UCSD-AML1 (cell line): ENCODE measurements around the gene NATD1.

ENCODE experiments used
- DNase-seq: peaks from one replicate; lab custom pipeline; 2025; ENCODE audit not compliant: unreplicated experiment; lab: John Stamatoyannopoulos, UW

NATD1 gene

DNA sequence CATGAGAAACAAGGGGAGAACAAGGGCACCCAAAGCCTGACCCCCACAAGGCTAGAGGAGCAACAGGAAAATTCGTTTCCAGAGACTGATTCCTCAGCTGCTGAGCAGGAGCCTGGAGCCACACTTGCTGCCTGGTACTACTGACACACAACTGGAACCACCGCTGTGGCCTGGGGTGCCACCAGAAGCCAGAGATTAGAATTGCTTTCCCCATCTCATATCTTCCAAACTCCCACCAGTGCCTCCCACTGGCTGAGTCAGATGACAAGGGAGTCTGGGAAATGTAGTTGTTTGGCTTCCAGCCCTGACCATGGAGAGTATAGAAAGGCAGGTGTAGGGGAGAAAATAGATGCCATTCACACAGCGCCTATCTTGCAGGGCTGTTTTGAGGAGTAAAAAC, 35.1 kb downstream of the NATD1 start:
- peak; percentile 34 for DNase-seq

DNA sequence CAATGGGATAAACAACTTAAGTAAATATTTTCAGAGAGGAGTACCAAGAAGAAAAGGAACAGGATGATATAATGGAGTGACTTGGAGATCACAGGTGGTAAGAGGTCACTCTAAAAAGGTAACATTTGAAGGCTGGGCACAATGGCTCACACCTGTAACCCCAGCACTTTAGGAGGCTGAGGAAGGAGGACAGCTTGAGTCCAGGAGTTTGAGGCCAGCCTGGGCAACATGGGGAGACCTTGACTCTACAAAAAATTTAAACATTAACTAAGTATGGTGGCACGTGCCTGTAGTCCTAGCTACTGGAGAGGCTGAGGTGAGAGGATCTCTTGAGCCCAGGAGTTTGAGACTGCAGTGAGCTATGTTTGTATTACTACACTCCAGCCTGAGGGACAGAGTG, 35.9 kb downstream of the NATD1 start:
- no peak for DNase-seq

DNA sequence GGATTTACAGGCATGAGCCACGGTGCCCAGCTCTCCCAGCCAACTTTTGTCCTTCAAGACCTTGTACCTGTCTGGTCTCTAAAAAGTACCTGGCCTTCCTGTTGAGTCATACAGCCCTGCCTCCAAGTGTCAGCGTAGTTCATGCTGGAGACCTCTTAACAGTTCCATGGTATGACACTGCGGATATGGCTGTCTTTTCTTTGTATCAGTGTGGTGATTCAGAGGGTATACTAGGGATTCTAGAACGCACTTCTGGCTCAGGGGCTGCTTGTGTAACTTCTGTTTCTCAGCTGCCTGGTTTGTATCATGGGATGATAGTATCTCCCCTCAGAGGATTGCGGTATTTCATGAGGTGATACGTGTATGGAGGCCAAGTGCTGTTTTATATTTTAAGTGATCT, 37.3 kb downstream of the NATD1 start:
- DNase-seq, result no peak

DNA sequence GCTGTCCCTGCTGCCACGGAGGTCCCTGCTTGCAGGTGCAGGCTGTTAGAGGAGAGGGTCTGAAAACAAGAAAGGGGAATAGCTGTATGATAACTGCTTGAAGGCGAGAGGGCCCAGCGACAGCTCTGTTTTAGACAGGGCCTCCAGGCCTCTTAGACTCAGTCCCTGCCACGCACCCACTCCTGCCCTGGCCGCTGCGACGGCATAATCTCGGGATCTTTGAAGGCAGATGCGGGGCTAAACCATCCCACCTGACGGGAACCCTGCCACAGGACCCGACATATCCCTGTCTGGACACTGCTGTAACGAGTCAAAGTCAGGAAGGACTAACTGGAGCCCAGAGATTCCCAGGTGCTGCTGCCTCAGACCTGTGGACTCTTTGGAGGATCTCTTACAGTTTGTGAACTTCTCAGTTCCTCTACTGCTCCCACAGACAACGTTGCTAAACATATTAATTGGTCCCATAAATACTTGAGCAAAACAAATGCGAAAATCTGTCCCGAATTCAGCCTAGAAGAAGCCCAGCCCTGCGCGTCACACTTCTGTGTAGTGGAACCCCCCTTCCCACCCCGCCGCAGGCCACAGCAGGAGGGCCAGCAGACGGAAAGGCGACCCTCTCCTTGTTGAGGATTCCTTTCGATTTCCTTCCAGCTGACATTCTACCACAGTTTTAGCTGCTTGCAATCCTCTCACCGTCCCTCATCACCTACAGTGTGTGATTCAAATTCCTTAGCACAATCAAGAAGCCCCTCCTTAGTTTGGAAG, 38.3 kb downstream of the NATD1 start:
- no peak for DNase-seq

DNA sequence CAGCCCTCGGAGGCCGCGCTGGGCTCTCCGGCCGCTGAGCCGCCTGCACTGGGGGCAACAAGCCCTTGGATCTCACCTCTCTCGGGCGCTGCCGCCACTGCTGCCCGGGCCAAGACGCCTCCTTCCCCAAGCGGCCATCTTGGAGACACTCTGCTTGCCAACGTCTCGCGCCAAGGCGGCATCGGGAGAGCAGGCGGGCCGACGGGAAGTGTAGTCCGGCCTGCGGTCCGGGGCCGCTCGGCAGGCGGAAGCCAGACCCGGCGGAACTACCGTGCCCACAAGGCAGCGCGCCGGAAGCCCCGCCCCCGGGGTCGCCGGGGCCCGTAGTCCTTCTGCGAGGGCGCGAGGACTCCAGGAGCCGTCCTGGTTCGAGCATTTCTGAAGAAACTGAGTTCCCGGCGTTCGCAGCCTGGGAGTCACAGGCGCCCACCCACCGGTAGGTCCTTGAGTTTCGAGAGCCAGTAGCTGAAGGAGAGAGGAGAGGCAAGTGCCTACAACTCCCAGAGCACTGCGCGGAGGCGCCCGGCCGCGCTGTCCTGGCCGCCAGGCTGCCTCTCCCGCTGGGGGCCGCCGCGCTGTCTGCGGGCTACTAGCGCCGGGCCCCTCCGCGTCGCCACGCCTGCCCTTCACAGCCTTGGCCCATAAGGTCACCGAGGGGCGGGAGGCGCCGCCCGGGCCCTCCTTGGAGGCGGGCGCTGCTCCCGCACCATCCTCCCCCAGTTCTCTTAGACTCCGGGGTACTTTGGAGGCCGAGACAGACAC, 39.0 kb downstream of the NATD1 start, which contains the start of gene TMEM11:
TMEM11 (minus strand) TSS at position 147 of the 762 bp plus-strand sequence; CDS start at position 138, 9 bp downstream.
- DNase-seq, result peak; percentile 96

DNA sequence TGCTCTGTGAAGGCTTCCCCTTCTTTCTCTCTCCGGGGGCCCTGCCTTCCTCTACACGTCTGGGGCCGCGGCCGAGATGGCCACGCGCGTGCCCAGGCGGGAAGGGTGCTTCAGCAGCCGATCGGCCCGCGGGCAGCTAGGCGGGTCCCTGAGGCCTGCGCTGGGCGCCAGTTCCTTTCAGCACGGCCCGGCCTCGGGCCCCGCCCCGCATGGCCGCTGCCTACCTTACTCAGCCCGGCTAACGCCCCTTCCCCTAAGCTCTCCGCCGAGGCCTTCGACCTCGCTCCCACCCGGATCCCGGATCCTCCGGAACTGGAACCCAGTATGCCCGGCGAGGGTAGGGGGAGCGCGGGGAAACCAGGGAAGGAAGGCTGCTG, 39.6 kb downstream of the NATD1 start:
- no peak for DNase-seq

DNA sequence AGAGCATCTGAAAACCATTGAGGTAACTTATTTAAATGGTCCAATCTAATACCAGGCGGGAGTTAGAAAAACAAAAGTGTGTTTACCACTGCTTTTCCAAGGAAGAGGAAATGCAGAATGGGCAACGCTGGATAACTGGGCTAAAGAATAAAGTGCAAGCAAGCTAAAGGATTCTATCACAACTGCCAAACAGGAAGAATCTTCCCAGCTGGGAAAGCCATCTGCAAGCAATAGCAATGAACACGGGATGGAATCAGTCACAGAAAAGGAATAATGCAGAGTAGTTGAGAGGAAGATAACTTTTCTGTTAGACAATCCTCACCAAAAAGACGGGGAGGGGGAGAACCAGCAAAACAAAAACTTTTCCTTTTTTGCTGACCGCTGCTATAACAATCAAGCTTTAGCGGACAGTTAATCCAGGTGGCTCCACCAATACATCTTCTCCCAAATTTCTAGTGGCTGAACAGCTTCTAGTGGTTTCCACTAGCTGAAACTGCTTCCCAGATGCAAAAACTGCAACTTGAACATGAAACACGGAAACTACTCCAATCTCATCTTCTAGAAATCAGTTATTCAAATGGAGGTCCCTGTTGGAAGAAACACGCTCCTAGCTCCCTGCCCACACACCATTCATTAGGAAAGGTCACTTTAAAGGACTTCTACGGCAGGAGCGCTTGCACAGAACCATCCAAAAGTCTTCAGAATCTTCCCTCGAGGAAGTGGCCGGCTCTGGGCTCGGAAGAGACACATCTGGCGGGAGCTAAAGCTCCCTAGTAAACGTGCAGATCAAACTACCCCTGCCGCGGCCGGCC, 40.2 kb downstream of the NATD1 start:
- DNase-seq, result no peak

DNA sequence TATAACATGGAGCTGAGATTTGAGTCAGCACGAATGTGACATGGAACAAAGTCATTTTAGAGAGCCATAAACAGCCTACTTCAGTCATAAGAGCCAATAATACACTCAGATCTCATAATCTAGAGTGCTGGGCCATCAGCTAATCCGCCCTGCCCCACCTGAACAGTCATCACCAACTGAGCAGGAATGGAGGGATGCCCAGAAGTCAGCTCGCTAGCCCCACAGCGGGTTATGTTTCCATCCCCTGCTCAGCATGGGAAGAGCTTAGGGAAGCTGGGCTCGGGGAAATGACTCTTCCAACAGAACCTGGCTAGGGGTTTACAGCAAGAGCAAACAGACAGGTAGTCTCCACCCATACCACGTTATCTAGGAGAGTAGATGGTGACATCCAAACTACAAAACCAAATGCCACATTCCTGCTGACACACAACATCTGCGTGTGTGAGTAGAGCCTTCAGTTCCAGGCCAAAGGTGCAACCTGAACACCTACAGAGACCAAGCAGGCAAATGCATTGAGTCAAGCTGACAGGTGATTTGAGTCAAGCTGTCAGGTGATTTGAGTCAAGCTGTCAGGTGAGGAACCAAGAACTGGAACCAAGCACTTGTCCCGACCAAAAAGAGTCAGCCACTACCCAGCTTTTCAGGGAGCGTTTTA, 41.3 kb downstream of the NATD1 start:
- DNase-seq, result no peak

DNA sequence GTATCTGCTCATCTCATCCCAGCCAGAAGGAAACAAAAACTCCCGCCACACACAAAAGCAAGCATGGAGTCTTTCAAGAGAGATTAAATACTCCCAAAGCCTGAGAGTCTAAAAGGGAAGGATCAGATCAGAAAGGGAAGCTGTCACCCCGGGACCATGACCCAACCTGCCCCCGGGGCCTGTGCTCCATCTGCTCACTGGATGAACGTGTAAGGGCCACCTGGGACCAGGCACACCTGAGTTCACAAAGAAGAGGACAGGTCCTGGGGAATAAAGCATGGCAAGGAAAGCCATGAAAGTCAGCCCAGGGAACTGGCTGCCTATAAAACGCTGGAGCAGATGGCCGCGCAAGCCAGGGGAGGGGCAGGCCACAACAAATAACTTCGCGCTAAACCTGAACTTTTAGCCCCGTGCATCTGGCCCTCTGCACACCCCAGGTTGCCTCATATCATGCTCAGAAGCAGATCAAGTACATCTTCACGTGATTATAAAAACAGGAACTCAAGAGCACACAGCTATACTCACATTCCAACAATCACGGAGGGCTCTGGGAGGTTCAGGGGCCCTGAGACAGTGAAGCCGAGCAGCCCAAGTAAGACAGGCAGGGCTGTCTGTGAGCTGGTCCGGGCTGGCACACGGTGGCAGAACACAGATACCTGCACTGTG, 42.7 kb downstream of the NATD1 start:
- no peak for DNase-seq

DNA sequence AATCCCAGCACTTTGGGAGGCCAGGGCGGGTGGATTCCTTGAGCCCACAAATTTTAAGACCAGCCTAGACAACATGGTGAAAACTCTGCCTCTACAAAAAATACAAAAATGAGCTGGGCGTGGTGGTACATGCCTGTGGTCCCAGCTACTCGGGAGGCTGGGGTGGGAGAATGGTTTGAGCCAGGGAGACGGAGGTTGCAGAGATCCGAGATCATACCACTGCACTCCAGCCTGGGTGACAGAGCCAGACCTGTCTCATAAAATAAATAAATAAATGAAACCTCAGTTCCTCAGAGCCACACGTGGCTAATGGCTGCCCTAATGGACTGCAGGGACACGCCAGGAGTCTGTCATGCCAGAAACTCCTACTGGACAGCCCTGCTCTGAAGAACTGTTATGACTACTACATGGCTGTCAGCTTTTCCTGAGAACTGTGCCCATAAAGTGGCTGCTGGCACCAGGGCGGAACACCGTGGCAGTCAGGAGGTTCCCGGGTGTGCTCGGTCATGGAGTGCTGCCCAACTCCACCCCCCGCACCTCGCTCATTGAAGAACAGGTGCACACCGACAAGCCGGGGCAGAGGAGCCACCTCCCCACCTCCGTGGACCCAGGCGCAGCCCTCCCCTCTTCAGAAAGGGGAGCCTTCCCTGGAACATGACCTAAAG, 43.6 kb downstream of the NATD1 start:
- no peak for DNase-seq

DNA sequence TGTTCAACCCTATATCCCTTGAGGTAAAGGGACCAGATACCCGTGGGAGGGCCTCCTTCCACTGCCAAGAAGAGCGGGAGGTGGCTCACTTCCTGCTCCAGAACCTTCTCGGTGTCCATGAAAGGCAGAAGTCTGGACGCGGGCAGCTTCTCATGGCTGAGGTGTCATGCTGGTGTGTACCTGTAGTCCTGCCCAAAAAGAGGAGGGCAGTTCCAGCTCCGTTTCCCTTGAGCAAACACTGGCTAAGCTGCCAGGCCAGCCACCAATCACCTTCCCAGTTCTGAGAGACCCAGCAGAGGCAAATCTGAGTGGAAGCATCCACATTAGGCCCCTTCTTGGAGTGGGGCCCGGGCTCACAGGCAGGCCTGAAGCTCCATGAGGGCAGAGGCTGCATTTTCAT, 44.9 kb downstream of the NATD1 start:
- DNase-seq, result no peak

DNA sequence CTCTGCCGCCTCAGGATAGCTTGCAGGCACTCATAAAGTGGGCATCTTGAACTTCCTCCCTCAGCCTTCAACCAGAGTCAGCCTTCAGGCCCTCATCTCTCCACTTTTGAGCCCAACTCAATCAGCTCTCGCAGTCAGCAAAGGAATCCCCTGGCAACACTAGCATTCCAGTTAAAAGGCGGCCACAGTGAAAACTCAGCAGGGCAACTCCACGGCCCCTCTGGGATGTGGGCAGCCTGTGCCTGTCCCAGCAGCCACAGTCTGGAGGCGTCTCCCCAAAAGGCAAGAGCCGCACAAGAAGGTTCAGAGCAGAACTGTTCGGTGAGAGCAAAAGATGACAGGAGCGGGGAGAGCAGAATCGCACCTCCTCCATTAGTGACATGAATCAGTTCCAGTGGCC, 48.3 kb downstream of the NATD1 start:
- DNase-seq, result no peak

DNA sequence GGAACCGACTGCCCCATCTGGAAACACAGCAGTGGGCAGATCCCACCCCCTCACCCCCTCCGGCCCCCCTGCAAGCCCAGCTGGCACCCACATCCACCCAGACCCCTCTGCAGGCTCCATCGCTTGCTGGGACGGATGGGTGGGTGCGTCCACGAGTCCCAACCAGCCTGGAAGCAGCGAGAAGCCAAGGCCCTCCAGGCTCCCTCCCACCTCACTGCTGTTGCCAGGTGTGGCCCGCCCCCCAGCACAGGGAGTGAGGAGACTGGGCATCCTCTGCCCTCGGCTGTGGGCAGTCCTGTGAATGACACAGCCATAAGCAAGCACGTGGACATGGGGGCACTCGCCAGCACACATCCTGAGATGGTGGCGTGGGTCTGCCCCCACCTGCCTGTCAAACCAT, 50.7 kb downstream of the NATD1 start:
- no peak for DNase-seq

DNA sequence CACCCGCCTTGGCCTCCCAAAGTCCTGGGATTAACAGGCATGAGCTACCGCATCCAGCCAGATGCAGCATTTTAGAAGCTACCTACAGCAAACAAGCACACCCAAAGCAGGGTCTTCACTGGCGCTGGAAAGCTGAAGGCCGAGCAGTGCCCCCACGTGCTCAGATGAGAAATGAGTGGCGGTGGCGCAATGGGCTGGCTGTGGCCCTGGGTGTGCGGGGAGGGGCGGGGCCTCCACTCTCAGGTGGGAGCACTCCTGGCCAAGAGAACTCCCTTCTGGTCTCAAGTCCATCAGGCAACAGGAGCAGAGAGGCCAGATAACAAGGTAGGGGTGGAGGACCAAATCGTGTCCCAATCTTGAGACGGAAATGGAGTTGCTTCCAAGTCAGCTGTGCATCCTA, 51.3 kb downstream of the NATD1 start:
- no peak for DNase-seq

DNA sequence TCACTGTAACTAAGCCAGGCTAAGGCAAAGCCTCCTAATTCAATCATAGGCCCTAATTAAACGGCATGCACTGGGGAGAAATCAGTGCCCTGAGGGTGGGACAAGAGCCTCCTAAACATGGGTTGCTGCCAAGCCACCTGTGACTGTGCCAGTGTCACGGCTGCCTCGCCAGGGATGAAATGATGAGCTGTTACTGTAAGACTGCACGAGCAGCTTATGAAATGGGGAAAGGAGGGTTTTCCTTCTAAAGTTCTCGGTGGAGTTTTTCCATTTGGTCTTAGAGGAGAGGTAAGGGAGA, 52.0 kb downstream of the NATD1 start:
- DNase-seq, result no peak

DNA sequence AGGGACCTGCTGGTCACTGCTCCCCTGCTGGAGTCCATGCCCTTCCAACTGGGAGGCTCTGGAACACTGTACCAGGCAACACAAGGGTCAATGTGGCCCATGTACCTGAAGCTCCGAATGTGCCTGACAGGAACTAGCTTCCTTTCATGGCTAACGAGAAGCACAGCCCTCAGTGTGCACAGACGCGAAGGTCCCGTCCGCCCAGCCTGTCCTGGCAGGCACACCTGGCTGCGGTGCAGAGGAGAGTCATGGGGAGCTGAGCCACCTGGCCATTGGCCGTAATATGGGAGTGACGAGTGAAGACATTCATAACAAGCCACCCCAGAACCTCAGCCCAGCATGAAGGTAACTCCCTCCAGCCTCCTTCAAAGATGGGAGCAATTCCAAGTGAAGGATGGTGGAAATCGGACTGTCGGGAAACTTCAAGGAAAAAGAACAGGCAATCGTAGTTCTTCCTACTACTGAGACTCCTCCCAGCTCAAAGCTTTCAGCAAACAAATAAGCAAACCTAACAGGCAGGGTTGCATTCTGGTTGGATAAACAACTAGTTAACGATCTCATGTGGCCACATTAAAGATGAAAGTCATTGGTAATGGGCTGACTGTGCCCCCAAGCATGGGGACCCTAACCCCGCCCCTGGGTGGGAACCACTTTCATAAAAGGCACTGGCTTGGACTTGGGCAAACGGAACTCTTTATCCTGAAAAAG, 52.5 kb downstream of the NATD1 start:
- DNase-seq, result no peak

DNA sequence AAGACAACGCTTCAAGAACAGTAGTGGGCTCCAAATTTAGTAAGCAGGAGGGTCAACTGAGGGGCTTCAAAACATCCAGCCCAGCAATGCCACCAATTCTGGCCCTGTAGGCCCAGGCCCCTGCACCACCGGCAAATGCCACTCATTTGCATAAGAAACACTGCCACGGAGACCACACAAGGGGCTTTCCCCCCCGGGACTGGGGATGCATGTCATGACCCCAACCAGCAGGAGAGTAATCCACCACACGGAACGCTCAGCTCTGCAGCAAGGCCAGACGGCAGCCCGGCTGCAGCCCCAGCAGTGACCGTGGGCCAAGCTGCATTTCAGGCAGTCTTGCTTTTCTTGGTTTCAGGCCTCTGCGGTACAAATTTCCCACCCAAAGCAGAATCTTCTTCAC, 53.4 kb downstream of the NATD1 start:
- DNase-seq, result no peak

DNA sequence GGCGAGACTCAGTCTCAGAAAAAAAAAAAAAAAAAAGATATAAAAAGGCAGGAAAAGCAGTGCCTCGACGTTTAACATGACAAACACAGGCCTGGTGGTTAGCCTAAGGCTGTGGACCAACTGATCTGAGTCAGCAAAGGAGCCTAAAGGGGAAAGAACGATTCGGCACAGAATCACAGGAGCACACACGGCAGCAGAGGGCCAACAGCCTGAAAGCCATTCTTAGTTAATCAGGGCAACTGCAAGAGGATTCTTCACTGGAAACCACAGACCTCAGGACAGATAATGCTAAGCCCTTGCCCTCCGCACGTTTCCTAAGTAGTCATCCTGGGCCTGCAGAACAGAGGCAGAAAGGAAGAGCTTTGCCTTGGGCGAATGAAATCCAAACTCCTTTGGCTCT, 53.9 kb downstream of the NATD1 start:
- DNase-seq, result no peak

DNA sequence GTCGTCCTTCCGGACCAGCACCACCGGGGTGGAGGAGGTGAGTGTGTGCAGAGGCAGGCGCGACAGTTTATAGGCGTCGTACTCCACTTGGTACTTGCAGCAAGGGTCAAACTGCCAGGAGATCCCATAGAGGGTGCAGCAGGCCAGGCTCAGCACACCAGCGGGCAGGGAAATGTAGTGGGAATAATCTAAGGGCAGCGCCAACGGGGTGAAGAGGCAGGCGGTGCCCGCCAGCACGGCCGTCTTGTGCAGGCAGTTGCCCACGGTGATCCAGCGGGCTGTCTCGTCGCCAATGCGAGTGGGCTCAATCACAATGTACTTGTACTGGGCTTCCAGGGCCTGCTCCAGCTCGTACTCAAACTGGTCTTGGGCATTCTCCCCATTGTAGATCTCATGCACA, 54.8 kb downstream of the NATD1 start:
- no peak for DNase-seq

DNA sequence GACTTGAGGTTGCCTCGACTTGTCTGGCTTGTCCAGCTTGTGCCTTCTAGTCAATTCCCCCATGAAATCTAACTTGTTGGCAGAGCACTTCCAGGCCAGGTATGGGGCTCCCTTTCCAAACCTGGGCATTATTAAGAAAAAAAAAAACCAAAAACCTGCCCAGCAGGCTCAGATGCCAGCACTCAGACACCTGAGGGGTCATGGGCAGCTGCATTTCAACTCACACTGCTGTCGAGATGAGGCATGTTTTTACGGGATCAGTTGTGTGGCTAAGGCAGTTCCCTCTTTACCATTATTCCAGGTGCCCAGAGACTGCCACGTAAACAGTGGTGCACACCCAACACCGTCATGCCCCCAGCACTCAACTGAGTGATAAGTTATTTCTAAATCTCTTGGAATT, 57.1 kb downstream of the NATD1 start:
- DNase-seq, result no peak
